HG02885 (cell line): ENCODE measurements around the gene SPATA13.

Experiments used
- ATAC-seq: cut with Tn5 transposase; IDR thresholded peaks from one replicate; pipeline ENCODE4 v1.9.1; 2021; ENCODE audit warnings: mild to moderate bottlenecking; ENCODE audit not compliant: unreplicated experiment, poor library complexity

The SPATA13 gene

DNA sequence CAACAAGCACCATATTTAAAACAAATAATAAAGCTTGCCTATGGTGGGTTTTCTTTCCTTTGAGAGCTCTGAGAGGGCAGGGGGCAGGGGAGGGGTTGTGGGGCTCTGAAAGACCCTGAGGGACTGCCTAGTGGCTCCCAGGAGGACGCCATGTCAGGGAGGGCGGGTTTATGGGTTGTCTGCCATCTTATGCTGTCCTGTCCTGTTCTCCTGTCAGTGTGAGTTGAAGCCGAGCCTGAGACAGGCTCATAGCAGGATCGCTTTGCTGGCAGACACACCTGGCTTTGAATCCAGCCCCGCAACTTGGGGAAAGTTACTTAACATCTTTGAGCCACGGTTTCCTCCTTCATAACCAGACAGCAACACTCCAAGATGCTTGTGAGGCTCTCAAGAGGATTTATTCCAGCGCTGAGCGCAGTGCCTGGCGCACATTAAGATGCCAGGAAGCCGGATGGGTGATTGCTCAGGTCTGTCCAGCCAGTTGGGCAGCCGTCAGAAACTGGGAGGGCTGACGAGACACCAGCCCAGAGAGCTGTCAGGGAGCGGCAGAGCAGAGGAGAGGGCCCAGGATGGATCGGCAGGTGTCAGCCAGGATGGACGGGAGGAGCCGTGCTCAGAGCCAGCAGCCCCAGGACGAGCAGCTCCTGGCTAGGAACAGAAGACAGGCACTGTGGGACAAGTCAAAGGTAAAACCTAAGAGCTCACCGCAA is 112.1 kb downstream of the SPATA13 start:
- no peak for ATAC-seq

DNA sequence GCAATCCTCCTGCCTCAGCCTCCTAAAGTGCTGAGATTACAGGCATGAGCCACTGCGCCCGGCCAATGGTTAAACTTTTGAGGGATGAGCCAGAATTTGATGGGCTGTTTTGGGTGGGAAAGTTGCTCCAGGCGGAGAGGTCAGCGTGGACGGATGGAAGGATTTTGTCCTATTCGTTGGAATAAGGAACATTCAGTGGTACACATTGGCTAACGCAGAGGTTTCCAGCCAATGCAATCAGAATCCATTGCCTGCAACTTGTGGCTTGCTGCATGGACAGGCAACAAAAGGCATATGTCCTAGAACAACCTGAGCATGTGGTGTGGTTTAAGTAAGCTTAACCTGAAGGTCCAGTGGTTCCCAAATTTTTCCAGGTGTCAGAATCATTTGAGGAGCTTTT is 113.4 kb downstream of the SPATA13 start:
- no peak for ATAC-seq

DNA sequence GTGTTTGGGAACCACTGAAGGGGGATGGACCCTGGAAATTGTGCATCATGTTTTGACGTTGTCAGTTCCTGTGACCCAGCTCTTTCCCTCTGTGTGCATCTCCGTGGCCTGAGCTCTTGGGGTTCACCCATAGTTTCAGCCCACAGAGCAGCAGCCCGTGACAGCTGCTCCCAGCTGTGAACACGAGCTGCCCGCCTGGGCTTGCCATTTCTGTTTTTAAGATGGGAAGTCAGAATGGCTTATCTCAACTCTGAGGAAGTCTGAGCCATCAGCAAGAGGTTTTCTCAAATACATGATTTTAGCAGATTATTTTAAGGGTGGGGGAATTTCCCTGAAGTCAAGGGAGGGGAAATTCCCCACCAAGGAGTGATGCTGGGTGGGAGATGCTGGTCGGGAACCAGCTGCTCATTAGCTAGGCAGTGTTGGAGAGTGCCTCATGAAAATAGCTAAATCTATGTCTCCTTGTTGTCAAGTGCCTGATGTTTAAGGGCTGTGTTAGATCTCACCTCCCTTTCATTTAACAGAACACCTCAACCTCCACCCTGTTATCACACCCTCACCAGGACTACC is 114.0 kb downstream of the SPATA13 start:
- ATAC-seq: peak; percentile 64

DNA sequence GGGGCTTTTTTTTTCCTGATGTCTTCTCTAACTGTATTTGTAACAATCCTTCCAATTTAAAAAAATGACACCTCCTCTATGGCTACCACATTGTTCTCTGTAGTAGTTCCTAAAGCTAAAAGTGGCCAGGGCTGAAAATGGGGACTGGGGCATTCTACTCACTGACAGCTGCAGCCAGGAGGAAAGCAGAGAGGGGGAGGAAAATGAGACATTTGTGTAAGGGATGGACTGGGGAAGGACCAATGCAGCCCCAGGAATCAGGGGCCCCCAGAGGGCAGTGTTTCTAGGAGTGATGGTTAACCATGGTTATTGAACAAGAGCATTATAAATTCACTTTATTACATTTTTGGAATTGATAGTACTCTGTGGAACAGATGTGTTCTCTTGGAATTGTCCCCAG is 114.5 kb downstream of the SPATA13 start:
- no peak for ATAC-seq

DNA sequence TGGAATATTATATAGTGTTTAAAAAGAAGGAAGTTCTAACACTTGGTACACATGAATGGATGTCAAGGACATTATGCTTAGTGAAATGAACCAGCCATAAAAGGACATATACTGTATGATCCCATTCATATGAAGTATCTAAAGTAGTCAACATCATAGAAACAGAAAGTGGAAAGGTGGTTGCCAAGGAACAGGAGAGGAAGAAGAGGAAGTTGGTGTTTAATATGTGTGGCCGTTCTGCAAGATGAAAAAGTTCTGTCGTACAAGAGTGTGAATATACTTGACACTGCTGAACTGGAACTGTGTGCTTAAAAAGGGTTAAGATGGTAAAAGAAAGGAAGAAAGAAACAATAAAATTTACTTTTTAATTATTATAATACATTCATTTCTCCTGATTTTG is 115.8 kb downstream of the SPATA13 start:
- no peak for ATAC-seq

DNA sequence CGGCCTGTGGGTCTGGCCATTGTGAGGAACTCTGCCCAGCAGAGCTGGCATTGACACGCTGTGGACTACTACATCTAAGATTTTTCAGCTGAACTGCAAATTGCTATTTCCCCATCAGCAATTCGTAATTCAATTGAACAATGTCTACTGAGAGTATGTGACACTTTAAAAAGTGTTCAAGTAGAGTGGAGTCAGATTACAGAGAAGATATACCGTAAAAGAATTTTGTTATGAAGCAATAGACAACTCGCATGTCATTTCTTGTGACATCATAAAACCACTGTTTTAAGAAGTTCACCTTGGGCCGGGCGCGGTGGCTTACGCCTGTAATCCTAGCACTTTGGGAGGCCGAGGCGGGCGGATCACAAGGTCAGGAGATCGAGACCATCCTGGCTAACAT is 116.3 kb downstream of the SPATA13 start:
- no peak for ATAC-seq

DNA sequence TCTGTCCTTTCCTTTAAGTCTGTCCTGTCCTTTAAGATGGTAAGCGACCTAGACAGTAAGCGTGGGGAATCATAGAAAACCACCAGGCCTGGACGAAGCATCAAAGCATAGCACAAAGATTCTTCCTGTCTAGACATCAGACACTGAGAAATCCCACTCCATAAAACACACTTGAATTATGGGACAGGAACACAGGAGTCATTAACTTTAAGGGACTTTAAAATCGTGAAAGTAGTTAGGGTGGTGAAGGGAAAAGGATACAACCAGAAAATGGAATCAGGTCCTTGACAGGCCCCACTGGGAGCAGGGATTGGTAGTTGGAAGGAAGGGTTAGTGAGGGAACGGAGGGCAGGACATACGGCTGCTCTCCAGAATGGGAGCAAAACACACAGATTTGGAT is 117.2 kb downstream of the SPATA13 start:
- no peak for ATAC-seq

DNA sequence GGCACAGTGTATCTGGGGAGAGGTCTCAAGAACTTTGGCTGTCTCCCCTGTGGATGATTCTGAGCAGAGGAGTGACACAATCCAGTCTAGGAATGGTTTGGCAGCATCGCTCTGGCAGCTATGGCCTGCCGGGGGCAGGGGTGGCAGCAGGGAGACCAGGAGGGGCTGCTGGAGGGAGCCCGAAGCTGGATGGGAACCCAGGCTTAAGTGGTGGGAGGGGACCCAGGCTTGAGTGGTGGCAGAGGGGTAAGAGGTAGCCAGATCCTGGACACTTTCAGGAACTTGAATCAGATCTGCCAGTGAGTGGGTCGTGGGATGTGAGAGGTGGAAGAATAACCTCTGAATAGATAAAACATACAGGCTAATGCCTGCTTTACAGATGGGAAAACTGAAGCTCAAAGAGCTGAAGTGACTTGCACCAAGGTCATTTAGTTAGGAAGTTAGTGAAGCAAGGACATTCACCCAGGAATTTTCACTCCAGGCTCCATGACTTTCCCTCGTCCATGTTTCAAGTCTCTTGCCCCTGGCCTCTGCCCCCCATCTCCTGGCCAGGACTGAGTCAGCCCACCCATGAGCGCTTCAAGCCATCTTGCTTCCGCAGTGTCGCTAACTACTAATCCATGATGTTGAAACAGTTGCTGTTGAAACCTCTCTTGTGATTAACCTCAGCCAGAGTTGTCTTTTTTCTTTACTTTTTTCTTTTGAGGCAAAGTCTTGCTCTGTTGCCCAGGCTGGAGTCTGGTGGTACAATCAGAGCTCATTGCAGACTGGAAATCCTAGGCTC is 119.0 kb downstream of the SPATA13 start:
- no peak for ATAC-seq

DNA sequence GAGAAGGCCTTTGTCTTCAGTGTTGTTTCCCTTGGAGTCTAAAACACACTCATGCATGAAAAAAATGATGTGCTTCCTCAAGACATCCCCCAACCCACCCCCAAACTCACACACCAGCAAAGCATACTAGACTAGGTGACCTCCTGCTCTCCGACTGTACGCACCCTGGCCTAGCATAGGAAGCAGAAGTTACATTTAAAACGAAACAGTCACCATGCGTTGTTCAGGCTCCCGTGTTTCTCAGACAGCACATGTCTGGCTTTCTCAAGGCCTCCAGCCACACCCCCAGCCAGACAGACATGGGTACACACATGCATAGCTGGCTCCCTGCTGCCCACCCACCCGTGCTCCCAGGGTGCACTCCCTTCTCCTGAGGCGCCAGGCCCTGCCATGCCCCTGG is 120.2 kb downstream of the SPATA13 start:
- ATAC-seq: peak; percentile 92

DNA sequence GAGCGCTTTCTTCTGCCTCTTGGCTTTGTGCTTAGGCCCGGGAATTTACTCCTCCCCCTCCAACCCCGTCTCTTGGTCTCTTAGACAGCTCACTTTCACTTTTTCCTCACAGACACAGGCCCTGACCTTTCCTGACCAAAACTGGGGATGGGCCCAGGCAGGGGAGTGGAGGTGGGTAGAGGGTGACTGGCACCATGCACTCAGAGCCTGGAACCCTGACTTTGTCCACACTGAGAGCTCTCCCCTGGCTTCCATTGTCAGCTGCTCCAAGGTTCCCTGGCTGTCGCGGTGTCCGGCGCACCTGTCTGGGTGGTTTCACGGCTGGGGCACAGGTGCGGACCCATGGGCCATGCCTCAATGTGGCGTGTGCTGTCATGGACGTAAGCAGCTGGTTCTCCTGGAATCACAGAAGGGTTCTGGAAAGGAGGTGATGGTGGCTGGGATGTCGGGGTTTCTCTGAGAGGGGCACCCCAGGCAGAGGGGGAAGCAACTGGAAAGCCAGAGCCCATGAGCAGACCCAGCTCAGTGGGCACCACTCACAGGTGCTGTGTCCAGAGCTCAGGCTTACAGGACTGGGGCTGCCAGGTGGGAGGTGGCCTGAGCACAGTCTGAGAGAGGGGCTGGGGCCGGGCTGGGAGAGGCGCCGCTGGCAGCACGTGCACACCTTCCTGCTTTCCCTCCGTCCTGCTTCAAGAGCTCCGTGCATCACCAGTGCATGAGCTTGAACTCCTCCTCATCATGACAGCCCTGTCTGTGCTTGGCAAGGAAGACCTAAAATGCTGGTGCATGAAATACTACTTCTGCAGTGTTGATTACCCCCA is 120.9 kb downstream of the SPATA13 start:
- peak; percentile 28 for ATAC-seq

DNA sequence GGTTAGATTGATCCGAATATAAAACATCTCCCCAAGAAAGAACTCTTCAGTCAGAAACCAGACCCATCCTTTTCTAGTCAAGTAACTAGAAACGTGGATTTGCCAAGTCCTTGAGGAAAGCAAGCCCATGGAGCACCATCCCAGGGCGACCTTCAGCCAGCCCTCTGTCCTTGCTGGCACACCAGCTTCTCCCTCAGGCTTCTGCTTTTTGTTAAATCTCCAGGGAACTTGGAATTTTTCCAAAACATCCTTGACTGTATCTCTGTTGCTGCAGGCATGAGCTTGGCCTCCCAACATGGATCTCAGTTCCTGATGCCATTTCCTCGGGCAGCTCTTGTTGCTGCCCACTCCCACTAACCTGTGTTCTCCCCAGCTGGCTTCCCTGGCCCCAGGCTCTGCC is 121.7 kb downstream of the SPATA13 start:
- no peak for ATAC-seq

DNA sequence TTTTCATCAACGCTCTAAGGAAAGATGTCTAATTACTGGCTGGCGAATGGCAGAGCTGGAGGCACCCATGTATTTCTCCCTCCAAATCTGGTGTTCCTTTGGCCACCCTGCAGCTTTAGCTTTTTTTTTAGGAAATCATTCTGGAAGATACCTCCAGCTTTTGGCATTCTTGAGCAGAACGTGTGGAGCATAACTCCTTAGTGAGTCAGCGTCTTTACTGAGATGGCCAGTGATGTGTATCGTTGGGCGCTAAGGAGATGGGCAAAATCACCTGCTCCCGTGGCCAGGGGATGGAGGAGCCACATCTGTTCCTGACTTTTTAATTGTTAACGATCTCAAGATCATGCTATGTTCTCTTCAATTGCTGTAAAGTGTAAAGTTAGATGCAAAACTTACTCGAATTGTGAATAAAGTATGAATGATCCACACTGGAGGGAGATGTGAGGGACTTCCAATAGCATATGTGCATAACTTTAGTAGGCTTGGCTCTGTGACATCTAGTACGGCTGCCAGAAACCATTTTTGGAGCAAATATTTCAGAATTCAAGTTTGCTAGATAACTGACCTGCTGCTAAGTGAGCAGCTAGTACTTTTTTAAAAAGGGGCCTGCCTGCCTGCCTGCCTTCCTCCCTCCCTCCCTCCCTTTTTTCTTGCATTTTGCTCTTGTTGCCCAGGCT is 124.5 kb downstream of the SPATA13 start:
- ATAC-seq: no peak

DNA sequence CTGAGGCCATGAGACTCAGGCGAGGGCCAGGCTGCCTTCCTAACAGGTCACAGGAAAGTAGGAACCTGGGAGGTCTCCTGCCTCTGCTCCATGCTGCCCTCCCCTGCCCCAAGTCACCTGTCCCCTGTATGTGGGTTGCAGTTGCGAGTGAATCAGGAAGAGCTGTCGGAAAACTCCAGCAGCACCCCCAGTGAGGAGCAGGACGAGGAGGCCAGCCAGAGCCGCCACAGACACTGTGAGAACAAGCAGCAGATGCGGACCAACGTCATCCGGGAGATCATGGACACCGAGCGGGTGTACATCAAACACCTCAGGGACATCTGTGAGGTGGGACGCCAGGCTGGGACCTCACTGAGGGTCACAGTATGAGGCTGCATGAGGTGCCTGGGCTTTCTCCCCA is 126.1 kb downstream of the SPATA13 start:
- ATAC-seq: no peak

DNA sequence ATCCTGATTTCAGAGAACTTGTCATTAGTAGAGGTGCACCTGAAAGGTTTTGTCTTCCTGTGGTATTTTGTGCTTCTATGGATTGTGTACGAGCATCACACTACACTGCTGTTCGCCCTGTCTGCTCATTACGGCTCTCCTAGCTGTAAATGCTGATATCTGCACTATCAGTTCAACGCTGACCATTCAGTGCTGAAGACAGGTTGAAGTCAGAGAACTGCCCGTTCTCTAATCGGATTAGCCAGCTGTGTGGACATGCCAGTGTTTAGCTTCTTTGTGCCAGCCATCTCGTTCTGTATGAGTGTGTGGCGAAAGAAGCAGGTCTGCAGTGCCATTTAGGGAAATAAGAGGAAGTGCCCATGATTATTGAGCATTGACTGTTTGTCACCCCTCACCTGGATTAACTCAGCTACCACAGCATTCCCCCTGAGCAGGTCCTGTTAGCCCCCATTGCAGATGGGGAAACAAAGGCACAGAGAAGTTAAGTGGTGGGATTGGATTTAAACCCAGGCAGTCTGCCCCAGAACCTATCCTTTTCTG is 127.3 kb downstream of the SPATA13 start:
- ATAC-seq: no peak

DNA sequence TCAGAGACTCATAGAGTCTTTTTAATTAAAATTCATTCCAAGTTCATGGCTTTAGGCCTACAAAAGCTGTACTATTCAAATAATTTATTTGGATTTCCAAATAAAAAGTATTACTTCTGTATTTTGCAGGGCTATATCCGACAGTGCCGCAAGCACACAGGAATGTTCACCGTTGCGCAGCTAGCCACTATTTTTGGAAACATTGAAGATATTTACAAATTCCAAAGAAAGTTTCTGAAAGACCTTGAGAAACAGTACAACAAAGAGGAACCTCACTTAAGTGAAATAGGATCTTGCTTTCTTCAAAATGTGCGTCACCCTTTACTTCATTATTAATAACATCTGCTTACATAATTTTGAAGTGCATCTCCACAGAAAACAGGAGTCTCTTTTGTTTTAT is 128.3 kb downstream of the SPATA13 start:
- no peak for ATAC-seq

DNA sequence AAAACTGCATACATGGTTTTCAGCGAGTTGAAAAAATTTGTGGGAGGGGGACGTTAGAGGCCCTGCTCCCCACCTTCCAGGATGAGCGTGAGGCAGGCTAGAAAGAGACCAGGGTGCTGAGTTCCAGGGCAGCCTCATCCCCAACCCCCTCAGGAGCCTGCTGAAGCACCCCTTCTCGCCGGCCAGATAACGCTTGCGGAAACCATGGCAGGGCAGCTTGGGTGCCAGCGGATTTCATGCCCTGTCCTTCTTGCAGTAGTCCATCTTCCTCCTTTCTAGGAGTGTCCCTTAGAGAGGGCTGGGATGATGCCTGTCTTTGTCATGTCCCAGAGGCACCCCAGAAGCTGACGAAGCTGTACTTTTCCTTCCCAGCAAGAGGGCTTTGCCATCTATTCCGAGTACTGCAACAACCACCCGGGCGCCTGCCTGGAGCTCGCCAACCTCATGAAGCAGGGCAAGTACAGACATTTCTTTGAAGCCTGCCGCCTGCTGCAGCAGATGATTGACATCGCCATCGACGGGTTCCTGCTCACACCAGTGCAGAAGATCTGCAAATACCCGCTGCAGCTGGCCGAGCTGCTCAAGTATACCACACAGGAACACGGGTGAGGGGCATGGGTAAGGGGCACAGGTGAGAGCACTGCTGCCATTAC is 129.9 kb downstream of the SPATA13 start:
- ATAC-seq: no peak

DNA sequence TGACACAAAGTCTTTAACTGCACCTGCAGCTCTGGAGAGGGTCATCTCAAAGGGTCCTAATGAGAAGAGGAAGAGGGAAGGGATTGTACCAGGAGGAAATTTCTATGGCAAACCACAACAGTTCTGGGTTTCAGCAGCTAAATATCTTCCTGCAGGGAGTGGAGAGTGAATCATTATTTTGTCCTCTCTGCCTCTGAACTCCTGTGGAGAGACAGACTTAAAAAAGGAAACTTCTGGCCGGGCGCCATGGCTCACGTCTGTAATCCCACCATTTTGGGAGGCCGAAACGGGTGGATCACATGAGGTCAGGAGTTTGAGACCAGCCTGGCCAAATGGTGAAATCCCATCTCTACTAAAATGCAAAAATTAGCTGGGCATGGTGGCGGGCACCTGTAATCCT is 132.0 kb downstream of the SPATA13 start:
- no peak for ATAC-seq

DNA sequence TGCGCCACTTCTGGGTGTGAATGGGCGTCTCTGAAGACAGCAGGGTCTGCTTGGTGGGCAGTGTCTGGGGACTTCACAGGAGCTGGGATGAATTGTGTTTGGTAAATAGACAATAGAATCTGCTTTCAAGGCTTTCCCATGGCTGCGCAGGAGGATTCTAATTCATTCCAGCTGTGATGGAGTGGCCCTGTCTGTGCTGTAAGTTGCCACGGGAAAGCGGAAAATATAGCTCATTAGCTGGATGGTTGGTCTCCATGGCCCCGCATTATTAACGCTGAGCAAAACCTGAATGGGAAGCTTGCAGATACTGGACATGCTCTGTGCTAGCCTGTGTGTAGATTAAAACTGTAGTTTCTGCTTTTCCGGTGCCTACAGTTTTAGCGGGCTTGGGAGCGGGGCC is 133.2 kb downstream of the SPATA13 start:
- no peak for ATAC-seq

DNA sequence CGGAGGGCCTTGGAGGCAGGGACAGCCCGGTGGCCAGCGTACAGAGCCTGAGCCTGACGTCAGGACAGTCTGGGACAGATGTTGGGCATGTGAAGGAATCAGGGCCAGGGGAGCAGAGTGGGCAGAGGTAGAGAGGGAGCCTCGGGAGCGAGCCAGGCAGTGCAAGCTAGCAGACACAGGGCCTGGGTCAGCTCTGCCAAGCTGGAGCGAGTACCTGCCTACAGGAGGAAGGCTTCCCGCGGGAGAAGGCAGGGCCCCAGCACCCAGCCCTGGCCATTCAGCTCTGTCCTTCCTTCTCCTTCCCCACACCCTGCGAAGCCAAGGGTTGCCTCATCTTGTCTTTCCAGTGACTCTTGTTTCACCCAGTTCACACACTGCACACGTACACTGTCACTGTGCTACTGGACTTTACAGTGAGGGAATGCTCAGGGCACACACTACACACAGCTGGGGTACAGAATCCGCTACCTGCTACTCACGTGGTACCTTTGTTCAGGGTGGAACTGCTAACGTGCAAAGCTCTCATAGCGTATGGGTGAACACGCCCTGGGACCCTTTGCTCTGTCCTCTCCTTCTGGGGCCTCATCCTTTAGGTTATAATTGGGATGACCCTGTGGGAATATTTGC is 139.1 kb downstream of the SPATA13 start:
- ATAC-seq: no peak
